ENCODE results near the gene CBX8.

Gene CBX8

DNA sequence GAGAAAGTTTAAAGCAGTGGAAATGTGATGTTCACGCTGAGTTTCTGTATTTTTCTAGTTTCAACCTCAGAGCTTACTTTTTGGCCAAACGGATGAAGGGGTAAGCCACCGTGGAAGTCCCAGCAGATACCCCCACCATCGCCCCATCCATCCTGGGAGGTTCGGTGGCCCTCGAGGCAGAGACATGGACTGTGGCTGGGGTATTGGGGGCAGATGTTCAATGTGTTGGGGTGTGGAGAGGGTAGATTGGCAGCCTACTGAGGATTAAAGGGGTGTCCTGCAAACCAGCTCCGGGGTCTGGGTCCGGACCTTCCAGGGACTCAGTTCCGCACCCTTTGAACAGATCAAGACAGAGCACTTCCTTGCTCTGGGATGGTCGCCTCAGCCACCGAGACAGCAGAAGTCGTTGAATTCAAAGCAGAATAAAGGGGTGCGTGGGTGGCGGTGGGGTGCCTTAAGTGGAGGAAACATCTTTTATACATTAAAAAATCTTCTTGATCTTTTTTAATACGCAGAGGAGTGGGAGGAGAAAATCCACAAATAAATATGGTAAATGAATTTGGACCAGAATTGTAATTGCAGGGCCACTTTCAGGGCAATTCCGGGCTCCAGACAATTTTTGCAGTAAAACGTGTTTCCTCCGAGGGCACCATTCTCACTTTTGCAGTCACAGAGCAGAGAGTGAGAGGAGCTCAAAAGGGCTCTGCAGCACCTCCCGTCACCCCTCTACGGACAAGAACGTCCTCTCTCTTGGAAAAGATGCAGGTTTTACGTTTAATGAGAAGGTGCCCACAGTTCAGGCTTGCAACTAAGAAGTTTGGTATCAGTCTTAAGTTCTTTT is 8.2 kb upstream of the CBX8 start:
- Histone ChIP-seq H3K4me3 (ENCODE audit: low read length) (peak overlapping the region; percentile 74), H2AFZ (ENCODE audit: low read depth, low read length) (no peak overlapping the region), H4K20me1 (ENCODE audit: insufficient read depth, low read length) (no peaks in the 10 kb centered on the region), H3K27ac (ENCODE audit: low read length) (peak overlapping the region; percentile 89), H3K4me1 (ENCODE audit: low read length) (peaks cover 67% of the 10 kb centered on the region), H3K9me3 (ENCODE audit: insufficient read depth, low read length) (peaks cover 4% of the 10 kb centered on the region; the same call in 1 of the 2 replicates), H3K9ac (ENCODE audit: low read length) (peak overlapping the region; percentile 90), H3K27me3 (ENCODE audit: low read depth, low read length) (no peaks in the 10 kb centered on the region), H3K4me2 (ENCODE audit: low read length) (peak overlapping the region; percentile 94), H3K36me3 (replicated peaks; ENCODE audit: low read depth, low read length) (peaks cover 8% of the 10 kb centered on the region), H3K79me2 (ENCODE audit: low read length) (peaks cover 6% of the 10 kb centered on the region; the same call in 1 of the 2 replicates)
- no peak for TF ChIP-seq EZH2phosphoT487 (IDR thresholded peaks at IDR 0.05; ENCODE audit: low read depth)
- TF ChIP-seq, protein P1, sequence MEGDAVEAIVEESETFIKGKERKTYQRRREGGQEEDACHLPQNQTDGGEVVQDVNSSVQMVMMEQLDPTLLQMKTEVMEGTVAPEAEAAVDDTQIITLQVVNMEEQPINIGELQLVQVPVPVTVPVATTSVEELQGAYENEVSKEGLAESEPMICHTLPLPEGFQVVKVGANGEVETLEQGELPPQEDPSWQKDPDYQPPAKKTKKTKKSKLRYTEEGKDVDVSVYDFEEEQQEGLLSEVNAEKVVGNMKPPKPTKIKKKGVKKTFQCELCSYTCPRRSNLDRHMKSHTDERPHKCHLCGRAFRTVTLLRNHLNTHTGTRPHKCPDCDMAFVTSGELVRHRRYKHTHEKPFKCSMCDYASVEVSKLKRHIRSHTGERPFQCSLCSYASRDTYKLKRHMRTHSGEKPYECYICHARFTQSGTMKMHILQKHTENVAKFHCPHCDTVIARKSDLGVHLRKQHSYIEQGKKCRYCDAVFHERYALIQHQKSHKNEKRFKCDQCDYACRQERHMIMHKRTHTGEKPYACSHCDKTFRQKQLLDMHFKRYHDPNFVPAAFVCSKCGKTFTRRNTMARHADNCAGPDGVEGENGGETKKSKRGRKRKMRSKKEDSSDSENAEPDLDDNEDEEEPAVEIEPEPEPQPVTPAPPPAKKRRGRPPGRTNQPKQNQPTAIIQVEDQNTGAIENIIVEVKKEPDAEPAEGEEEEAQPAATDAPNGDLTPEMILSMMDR (IDR thresholded peaks at IDR 0.05; ENCODE audit: low read depth, low read length): no peak

DNA sequence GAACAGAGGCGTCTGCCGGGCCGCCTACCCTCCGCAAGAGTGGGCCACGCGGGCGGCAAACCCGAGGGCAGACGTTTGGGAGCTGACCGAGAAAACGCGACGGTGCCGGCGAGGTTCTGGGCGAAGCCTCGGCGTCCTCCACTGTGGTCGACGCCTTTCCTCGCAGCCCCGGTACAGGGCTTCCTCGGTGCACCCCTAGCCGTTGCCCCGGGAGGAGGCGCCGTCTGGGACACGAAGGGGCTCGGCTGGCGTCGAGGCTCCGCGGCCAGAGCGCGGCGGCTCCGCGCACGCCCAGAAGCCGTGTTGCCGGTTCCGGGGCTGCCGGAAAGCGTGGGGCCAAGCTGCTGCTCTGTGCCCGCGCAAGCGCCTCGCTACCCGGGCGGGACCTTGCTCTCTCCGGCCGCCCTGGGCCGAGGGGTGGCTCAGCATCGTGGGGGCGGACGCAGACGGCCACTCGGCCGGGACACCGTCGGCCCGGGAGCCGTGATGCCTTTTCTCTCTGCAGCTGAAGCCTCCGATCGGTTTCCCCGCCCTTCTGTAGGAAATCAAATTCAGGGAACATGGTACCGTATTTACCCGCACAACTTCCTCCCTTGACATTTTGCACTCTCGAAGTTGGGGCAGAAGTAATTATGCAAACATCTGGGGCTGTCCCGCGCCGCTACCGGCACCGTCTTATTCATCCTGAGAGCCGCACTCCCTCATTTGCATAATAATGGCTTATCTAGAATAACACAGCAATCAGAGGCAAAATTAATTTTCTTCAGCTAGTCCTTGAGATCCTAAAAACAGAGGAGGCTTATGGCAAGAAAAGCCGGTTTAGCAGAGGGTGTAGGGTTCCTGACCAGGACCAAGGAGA is 7.3 kb upstream of the CBX8 start:
- peaks cover 69% of the 10 kb centered on the region for H3K4me1 ChIP-seq (ENCODE audit: low read length)
- H3K27ac ChIP-seq (ENCODE audit: low read length): peak overlapping the region; percentile 89
- peak overlapping the region; percentile 90 for H3K9ac ChIP-seq (ENCODE audit: low read length)
- peak overlapping the region; percentile 74 for H3K4me3 ChIP-seq (ENCODE audit: low read length)
- H3K36me3 ChIP-seq (replicated peaks; ENCODE audit: low read depth, low read length): peaks cover 8% of the 10 kb centered on the region
- peaks cover 6% of the 10 kb centered on the region; the same call in 1 of the 2 replicates for H3K79me2 ChIP-seq (ENCODE audit: low read length)
- peak overlapping the region; percentile 94 for H3K4me2 ChIP-seq (ENCODE audit: low read length)
- no peak for TF ChIP-seq EZH2phosphoT487 (IDR thresholded peaks at IDR 0.05; ENCODE audit: low read depth)
- TF ChIP-seq, protein P1 (IDR thresholded peaks at IDR 0.05; ENCODE audit: low read depth, low read length): no peak
- H3K9me3 ChIP-seq (ENCODE audit: insufficient read depth, low read length): peaks cover 4% of the 10 kb centered on the region; the same call in 1 of the 2 replicates
- H2AFZ ChIP-seq (ENCODE audit: low read depth, low read length): no peak overlapping the region
- no peaks in the 10 kb centered on the region for H4K20me1 ChIP-seq (ENCODE audit: insufficient read depth, low read length)
- H3K27me3 ChIP-seq (ENCODE audit: low read depth, low read length): peaks cover 8% of the 10 kb centered on the region; the same call in 1 of the 2 replicates

DNA sequence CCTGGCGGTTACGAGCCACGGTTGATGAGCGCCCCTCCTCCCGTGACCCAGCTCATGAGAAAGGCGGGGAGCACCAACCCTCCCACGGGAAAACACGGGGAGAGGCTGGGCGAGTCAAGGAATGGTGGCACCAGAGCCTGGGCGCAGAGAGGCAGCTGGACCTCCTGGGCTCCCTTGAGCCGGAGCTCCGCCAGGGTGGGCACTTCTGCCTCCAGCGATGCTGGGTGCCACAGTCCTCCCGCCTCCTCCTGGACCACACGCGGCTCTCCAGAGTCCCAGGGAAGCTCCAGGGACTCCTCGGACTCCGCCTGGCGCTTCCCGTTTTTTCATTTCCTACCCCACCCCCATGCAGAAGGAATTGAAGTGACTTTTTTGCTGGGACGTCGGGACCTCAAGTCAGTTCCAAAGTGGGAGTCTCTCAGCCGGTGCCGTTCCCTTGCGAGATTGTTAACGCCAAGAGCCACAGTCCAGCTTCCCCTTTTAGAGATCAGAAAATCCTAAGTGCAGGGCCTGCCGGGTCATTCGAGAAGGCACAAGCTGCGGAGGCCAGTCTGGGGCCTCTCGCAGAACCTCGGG is 6.6 kb upstream of the CBX8 start:
- Histone ChIP-seq H3K9me3 (ENCODE audit: insufficient read depth, low read length) (peaks cover 4% of the 10 kb centered on the region; the same call in 1 of the 2 replicates), H2AFZ (ENCODE audit: low read depth, low read length) (no peak overlapping the region), H3K27me3 (ENCODE audit: low read depth, low read length) (peaks cover 8% of the 10 kb centered on the region; the same call in 1 of the 2 replicates), H4K20me1 (ENCODE audit: insufficient read depth, low read length) (no peaks in the 10 kb centered on the region), H3K27ac (ENCODE audit: low read length) (peak overlapping the region; percentile 89), H3K9ac (ENCODE audit: low read length) (peak overlapping the region; percentile 65; the same call in 1 of the 2 replicates), H3K79me2 (ENCODE audit: low read length) (peaks cover 6% of the 10 kb centered on the region; the same call in 1 of the 2 replicates), H3K4me2 (ENCODE audit: low read length) (peak overlapping the region; percentile 82), H3K36me3 (replicated peaks; ENCODE audit: low read depth, low read length) (peaks cover 8% of the 10 kb centered on the region), H3K4me3 (ENCODE audit: low read length) (peak overlapping the region; percentile 74), H3K4me1 (ENCODE audit: low read length) (peaks cover 62% of the 10 kb centered on the region)
- no peak for TF ChIP-seq EZH2phosphoT487 (IDR thresholded peaks at IDR 0.05; ENCODE audit: low read depth)
- TF ChIP-seq, protein P1 (IDR thresholded peaks at IDR 0.05; ENCODE audit: low read depth, low read length): no peak

All from OCI-LY3 (cell line).